ENCODE data around the gene DCST2.

GRCh38 chr1:155026588-155026987 lies 7.0 kb downstream of the DCST2 start:
- TF ChIP-seq CTCF (IDR thresholded peaks at IDR 0.05; ENCODE audit: poor library complexity, severe bottlenecking) (no peak), REST (IDR thresholded peaks at IDR 0.05; ENCODE audit: borderline replicate concordance) (no peak), SMC3 (conservative IDR thresholded peaks at IDR 0.05; ENCODE audit: poor library complexity) (no peak), POLR2AphosphoS5 (IDR thresholded peaks at IDR 0.05) (no peak)

All from neural cell (in vitro differentiated cells).